Posterior cingulate gyrus (tissue), 11 donors: ENCODE data around the gene NRROS.
"Not testable (repeated sequence)": the region's sequence is repeated elsewhere in the genome, so short reads cannot be mapped to it uniquely, and the experiment has no call there.

Experiments used
- DNase-seq, 10 donors: peaks; one replicate each; pipeline versions ENCODE4 v3.0.0 to v3.0.0-alpha.2; 2020 to 2021; ENCODE audit warnings: mixed read lengths in 3 of 10
- intact Hi-C: fragments of 100-400 bp; cut with DNase I; formaldehyde crosslinking; loops from one replicate; pipeline ENCODE4 v1.15.1; 2023

Gene NRROS

DNA sequence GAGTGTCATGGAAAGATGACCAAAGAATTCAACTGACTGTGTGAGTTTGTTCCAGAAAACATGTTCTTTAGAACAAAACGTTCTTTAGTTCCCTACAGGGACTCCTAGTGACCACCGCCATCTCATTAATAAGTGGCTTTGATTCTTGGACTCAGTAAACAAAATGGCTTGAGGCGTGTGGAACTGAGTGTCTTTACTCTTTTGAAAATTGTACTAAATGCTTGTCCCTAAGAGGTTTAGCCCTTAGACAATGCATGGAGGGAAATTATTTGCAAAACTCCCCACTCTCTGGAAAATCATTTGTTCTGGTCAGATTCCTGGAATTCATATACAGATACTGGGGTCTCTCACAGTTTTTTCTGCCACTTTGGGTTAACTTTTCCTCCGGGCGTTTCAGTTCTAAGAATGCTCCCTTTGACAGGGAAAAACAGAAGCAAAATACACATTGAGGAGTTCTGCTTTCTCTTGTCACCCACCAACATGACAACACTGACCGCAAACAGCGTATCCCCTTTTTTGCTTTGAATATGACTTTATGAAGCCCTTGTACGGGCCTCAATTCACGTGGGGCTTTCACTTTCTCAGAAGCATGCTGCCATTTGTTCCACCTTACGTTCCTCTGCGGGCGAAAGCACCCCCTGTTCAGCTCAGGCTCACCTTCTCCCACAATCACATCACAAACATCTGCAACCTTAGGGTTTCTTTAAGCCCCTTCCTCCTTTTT lies 15.3 kb upstream of the NRROS start:
- DNase-seq, result no peak
- intact Hi-C loops, result no loop called here

DNA sequence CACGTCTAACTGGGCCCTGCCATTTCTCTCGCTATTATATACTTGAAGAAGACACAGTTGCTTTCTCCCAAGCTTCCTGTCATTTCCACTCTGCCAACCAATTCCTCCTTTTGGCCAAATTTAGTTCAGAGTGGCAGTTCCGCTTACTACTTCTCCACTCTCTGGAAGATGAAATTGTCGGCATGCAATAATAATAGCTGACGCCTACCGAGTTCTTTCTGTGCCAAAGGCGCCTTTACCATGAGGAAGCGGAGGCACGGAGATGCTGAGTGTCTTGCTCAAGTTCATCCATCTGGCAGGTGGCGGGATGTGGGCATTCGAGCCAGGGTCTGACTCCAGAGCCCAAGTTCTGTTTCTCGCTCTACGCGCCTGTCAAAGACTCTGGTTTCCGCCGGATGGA lies 14.6 kb upstream of the NRROS start:
- intact Hi-C loops, result no loop called here
- DNase-seq, result peak in 1 of 10 donors; percentile 85

DNA sequence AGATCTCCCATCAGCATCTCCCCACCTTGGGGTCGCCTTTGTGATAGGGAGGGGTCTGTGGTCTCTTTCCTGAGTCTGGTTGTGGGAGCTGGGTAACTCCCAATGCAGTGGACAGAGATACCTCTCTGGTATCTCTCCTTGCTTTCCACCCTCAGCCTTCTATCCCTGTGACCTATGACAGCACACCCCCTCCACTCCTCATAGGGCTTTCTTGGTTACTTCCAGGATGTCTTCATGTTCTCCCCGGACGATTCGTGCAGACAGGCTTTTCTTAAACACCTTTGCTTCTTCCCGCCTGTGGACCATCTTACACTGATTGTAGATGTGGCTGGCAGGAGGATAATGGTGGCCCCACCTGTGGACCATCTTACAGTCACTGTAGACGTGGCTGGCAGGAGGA lies 14.2 kb upstream of the NRROS start:
- DNase-seq, result peak in 1 of 10 donors; percentile 5
- intact Hi-C loops, result no loop called here

GRCh38 chr3:196627918-196628231 lies 11.6 kb upstream of the NRROS start:
- DNase-seq, result no peak
- intact Hi-C loops, result no loop called here

DNA sequence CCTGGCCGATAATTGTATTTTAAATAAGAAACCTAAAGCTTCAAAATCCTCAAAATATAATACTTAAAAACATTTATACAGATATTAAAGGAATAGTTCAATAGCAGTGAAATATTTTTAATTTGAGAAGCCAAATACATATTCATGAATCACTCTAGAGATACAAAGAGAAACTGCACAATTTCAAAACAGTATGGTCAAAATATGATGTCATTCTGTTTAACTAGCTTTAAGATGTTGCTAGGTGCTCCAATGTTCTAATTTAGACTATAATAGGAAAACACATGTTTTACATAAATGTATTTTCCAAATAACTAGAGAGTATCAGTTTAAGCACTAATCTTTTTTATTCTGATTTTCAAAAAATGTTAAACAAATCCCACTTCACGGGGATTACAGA lies 10.3 kb upstream of the NRROS start:
- no peak for DNase-seq
- intact Hi-C loops, result no loop called here

DNA sequence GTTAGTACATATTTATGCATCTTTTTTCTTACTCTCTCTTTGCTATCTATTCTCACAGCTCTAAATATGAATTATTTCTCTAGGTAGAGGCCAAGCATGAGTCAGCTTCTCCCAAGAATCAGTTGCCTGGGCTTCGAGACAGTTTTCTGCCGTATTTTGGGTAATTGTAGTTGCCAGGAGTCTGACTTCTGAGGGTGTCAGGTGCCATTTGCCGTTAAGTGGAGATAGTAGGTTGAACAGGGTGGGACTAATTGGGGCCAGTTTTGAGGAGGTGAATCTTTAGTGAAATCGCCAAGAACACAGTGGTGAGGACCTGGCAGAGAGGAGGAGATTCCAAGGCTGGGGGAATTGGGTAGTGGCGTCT lies 7.8 kb upstream of the NRROS start:
- intact Hi-C loops, result loop anchor here (2.0 kb wide), 1 partner anchor 23 kb away; no protein-coding TSS in a partner anchor
- no peak for DNase-seq

DNA sequence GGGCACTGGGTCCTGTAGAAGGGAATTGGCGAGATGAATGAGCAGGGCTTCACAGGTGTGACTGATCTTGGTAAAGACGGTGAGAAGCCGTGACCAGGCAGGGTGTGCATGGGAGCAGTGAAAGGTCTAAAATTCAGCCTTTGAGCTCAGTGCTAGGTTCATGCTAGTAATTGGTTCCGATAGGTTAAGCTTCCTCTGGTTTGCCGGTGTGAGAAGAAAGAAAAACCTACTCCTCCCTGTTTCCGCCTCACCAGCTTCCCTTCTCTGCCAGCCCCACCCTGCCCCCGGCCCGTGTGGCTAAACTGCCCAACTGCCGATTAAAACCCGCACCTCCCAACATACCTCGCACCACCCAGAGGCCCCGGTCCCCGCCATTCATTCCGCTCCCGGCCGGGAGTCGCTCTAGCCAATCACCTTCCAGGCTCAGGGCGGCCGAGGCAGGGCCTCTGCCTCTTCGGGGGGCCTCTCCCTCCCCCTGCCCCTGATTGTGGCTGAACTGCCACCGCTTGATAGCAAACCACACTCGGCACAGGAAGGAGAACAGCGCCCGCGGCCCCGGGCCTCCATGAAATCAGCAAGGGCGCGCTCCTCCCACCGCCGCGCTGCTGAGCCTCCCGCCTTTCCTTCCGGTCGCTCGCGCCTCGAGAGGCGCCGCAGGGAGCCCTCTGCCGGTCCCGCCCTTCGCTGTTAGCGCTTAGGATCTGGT lies 7.3 kb upstream of the NRROS start:
- intact Hi-C loops, result loop anchor here (2.0 kb wide), 1 partner anchor 23 kb away; no protein-coding TSS in a partner anchor

GRCh38 chr3:196633555-196634151 lies 5.8 kb upstream of the NRROS start:
- peak in 2 of 10 donors; percentile 32 to 57 for DNase-seq
- intact Hi-C loops, result loop anchor here (2.0 kb wide), 1 partner anchor 25 kb away; no protein-coding TSS in a partner anchor

More for the DNA sequence above, 7.3 kb upstream of the NRROS start:
- DNase-seq, result peak; percentile 67 to 96 (median 81)

GRCh38 chr3:196634224-196634623 lies 5.3 kb upstream of the NRROS start:
- peak in 2 of 10 donors; percentile 30 to 52 for DNase-seq

DNA sequence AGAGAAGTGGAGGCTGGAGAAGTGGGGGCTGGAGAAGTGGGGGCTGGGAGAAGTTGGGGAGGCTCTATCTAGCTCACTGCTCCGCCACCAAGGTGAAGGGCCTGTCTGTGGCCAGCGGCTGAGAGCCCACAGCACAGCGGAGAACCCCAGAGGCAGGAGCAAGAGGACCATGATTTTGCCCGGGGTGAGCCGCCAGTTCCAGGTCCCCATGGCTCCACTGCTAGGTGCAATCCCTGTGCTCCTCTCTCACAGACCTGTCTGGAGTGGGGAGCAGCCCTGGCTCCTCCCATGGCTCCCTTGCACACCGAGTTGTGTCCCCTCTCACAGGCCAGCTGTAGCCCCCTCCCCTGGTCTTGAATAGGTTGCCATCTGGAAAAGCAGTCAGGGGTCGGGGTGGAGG lies 4.7 kb upstream of the NRROS start:
- peak in 2 of 10 donors; percentile 67 to 77 for DNase-seq
- intact Hi-C loops, result no loop called here

More at GRCh38 chr3:196634224-196634623, 5.3 kb upstream of the NRROS start:
- intact Hi-C loops, result no loop called here

DNA sequence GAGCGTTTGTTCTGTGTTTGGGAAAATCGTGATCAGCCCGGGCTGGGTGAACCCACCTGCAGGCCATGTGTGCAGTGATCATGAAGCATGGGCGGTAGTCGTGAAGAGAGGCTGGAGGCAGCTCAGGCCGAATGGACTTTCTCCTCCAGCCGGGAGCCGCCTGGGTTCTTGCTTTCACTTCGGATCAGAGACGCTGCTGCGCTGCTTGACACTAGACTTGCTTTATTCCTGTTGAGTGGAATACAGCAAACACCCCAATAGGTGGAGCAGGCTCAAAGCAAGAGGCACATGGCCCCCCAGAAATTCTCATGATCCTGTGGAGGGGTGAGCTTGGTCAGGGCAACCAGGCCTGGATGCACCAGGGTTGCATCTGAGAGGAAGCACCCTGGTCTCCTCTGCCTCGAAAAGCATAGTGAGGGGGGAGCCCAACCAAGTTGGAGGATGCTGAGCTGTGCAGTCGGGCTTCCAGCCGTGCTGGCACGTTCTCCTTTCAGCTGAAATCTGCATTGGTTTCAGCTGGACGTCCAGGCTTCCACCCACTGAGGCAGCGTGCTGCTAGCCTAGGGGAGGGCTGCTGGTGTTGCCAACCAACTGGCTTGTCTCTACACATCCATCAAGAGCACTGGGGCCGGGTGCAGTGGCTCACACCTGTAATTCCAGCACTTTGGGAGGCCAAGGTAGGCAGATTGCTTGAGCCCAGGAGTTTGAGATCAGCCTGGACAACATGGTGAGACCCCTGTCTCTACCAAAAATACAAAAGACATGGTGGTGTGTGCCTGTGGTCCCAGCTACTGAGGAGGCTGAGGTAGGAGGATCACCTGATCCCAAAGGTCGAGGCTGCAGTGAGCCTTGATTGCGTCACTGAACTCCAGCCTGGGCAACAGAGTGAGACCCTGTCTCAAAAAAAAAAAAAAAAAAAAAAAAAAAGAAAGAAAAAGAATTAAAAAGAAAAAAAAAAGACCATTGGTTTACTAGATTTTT lies 2.8 kb upstream of the NRROS start:
- peak in 2 of 10 donors; percentile 57 to 76 for DNase-seq
- intact Hi-C loops, result no loop called here

- intact Hi-C loops, result not testable (repeated sequence)
- DNase-seq, result peak in 2 of 10 donors; percentile 1 to 19
Measured at GRCh38 chr3:196637941-196638340, 1.6 kb upstream of the NRROS start.

DNA sequence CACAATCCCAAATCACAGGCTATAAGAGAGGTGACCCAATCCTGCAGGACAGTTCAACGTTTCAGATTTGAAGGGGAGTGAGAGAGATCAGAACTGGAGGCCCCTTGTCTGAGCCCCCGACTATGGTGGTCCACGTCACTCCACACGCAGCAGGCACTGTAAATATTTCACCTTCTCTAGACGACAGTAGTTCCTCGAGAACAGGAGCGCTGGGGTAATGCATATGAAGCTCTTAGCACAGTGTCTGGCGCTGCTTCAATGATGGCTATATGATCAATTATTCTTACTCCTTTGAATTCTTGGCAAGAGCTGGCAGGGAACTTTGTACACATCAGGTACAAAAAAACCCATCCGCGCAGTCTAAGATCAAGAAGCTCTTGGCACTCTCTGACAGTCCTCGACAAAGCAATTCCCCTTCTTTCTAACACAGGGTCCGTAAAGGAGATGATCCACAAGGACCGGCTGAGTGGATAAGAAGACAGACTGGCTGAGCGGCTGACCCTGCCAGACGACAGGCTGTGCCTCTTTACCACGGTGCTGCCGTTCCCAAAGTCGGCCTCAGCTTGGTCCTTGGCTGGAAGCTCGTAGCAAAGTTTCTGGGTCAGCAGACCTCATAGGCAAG lies 522 bp upstream of the NRROS start:
- intact Hi-C loops, result no loop called here
- DNase-seq, result peak in 3 of 10 donors; percentile 12 to 21 (median 16)

- DNase-seq, result peak in 2 of 10 donors; percentile 67
- intact Hi-C loops, result no loop called here
Measured at GRCh38 chr3:196640297-196641018, 964 bp downstream of the NRROS start.

GRCh38 chr3:196641333-196642054 lies 2.0 kb downstream of the NRROS start:
- intact Hi-C loops, result no loop called here
- DNase-seq, result peak in 2 of 10 donors; percentile 19 to 49

DNA sequence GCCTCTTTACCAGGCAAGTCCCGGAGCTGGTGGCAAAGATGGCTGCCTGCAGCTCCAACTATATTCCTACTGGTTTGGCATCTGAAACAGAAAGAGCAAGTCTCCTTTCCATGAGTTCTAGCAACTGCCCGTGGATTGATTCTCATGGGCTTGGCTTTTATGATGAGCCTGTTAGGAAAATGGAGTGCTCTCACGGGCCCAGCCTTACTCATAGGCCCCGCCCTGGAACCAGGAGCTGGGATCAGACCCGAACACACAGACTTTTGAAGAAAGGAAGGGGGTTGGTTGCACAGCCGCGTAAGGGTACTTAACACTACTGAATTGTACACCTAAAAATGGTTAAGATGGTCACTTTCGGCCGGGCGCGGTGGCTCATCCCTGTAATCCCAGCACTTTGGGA lies 2.9 kb downstream of the NRROS start:
- peak in 2 of 10 donors; percentile 14 to 37 for DNase-seq
- intact Hi-C loops, result no loop called here

- DNase-seq, result peak in 4 of 10 donors; percentile 21 to 83 (median 50)
- intact Hi-C loops, result no loop called here
Measured at GRCh38 chr3:196643201-196643749, 3.8 kb downstream of the NRROS start.

- DNase-seq, result peak in 2 of 10 donors; percentile 53 to 66
- intact Hi-C loops, result no loop called here
Measured at GRCh38 chr3:196643761-196644160, 4.3 kb downstream of the NRROS start.
